Cardiac fibroblast (primary cell): ENCODE measurements around the gene KLF8.

Source experiments
- DNase-seq, 2 donors: peaks; one replicate each; pipeline versions ENCODE4 v3.0.0 to v3.0.0-alpha.2; 2010; ENCODE audit warnings: low read depth in 2 of 2
- H3K4me3 ChIP-seq, 2 donors: replicated peaks in 1 of 2; 1 replicate in 1 of 2; 2 replicates in 1 of 2; pipeline ENCODE4 v1.5.1; 2011; ENCODE audit warnings: low read depth in 2 of 2, low read length in 2 of 2, mild to moderate bottlenecking in 2 of 2, moderate library complexity in 1 of 2
- TF ChIP-seq, protein P1 (sequence below): IDR thresholded peaks from one replicate; pipeline ENCODE4 v1.5.1; 2011; ENCODE audit warnings: low read depth, mild to moderate bottlenecking, low read length, inconsistent platforms

The KLF8 gene

GRCh38 chrX:56318076-56318475 lies 85.9 kb downstream of the KLF8 start:
- DNase-seq = no peak
- TF ChIP-seq, protein P1, sequence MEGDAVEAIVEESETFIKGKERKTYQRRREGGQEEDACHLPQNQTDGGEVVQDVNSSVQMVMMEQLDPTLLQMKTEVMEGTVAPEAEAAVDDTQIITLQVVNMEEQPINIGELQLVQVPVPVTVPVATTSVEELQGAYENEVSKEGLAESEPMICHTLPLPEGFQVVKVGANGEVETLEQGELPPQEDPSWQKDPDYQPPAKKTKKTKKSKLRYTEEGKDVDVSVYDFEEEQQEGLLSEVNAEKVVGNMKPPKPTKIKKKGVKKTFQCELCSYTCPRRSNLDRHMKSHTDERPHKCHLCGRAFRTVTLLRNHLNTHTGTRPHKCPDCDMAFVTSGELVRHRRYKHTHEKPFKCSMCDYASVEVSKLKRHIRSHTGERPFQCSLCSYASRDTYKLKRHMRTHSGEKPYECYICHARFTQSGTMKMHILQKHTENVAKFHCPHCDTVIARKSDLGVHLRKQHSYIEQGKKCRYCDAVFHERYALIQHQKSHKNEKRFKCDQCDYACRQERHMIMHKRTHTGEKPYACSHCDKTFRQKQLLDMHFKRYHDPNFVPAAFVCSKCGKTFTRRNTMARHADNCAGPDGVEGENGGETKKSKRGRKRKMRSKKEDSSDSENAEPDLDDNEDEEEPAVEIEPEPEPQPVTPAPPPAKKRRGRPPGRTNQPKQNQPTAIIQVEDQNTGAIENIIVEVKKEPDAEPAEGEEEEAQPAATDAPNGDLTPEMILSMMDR = no peak
- H3K4me3 ChIP-seq = no peak overlapping the region

GRCh38 chrX:56319165-56319564 lies 87.0 kb downstream of the KLF8 start:
- TF ChIP-seq, protein P1 = no peak
- no peak for DNase-seq
- no peak overlapping the region for H3K4me3 ChIP-seq
